Ectodermal cell (in vitro differentiated cells): ENCODE data around the gene PCARE. TPM values are rescaled to one million over a fixed set of nuclear protein-coding genes. Genes with fewer than 3 reads are reported as not detected.

Experiments
- H3K27ac ChIP-seq: 2 replicates; pipeline ENCODE4 v1.7.0; 2013; ENCODE audit warnings: mild to moderate bottlenecking, low read depth, low read length; ENCODE audit not compliant: insufficient read depth, poor library complexity, severe bottlenecking
- H3K27me3 ChIP-seq: 2 replicates; pipeline ENCODE4 v1.7.0; 2013; ENCODE audit warnings: mild to moderate bottlenecking, low read length; ENCODE audit not compliant: insufficient read depth, control insufficient read depth, poor library complexity, severe bottlenecking
- H3K36me3 ChIP-seq: one replicate; pipeline ENCODE4 v1.7.0; 2013; ENCODE audit warnings: low read length; ENCODE audit not compliant: control insufficient read depth, insufficient read depth
- H3K4me1 ChIP-seq: one replicate; pipeline ENCODE4 v1.7.0; 2013; ENCODE audit warnings: low read length; ENCODE audit not compliant: control insufficient read depth, insufficient read depth
- H3K4me3 ChIP-seq: 2 replicates; pipeline ENCODE4 v1.7.0; 2013; ENCODE audit warnings: low read depth, low read length, control low read depth; ENCODE audit not compliant: insufficient read depth
- H3K9me3 ChIP-seq: 2 replicates; pipeline ENCODE4 v1.7.0; 2013; ENCODE audit warnings: mild to moderate bottlenecking, low read length, moderate library complexity; ENCODE audit not compliant: control insufficient read depth
- WGBS, 2 experiments: methylation state at CpG; one replicate each; pipeline ENCODE4 v1.1.7; 2013; ENCODE audit warnings: missing lambda C conversion rate in 2 of 2; 5-methylcytosine and 5-hydroxymethylcytosine counted together
- polyA plus RNA-seq, 4 experiments: library from polyadenylated mRNA; stranded (reverse); fragments of 50-300 nt; gene quantifications; one replicate each; pipeline ENCODE4 v1.2.3, GENCODE V29; 2013

PCARE gene
- not detected for polyA plus RNA-seq (2013, experiment 1 of 4)
- not detected for polyA plus RNA-seq (2013, experiment 2 of 4)
- not detected for polyA plus RNA-seq (2013, experiment 3 of 4)
- not detected for polyA plus RNA-seq (2013, experiment 4 of 4)

- no peak within 1 kb of the TSS for H3K4me3 ChIP-seq
- no peaks in the 10 kb centered on the region for H3K27me3 ChIP-seq
- no peak within 1 kb of the TSS for H3K27ac ChIP-seq
- H3K9me3 ChIP-seq = no peaks in the 10 kb centered on the region
- no peaks in the 10 kb centered on the region for H3K36me3 ChIP-seq
- peaks cover 16% of the 10 kb centered on the region for H3K4me1 ChIP-seq
- 87 to 89% methylated on average over 8 of the region's 8 CpGs for WGBS, 2 experiments
These were observed at the start of gene PCARE for GRCh38 chr2:29074411-29074810. PCARE (minus strand) TSS chr2:29074523; CDS start chr2:29074261, 262 bp downstream.

- Histone ChIP-seq H3K36me3 (no peaks in the 10 kb centered on the region), H3K4me1 (no peaks in the 10 kb centered on the region), H3K27me3 (no peaks in the 10 kb centered on the region), H3K27ac (no peak overlapping the region), H3K9me3 (no peaks in the 10 kb centered on the region), H3K4me3 (no peak overlapping the region)
- 94 to 100% methylated on average over 1 to 2 of the region's 3 CpGs for WGBS, 2 experiments
These were observed 49.5 kb upstream of the PCARE start for GRCh38 chr2:29123617-29124349.

- Histone ChIP-seq H3K4me3 (no peak overlapping the region), H3K27me3 (peaks cover 23% of the 10 kb centered on the region), H3K27ac (no peak overlapping the region), H3K9me3 (no peaks in the 10 kb centered on the region), H3K36me3 (no peaks in the 10 kb centered on the region), H3K4me1 (no peaks in the 10 kb centered on the region)
- WGBS, 2 experiments = 100% methylated on average over 1 to 2 of the region's 2 CpGs
These were observed 46.5 kb upstream of the PCARE start for GRCh38 chr2:29120846-29121245.

GRCh38 chr2:29119211-29119610 is 44.9 kb upstream of the PCARE start:
- no peaks in the 10 kb centered on the region for H3K9me3 ChIP-seq
- H3K36me3 ChIP-seq = no peaks in the 10 kb centered on the region
- WGBS, 2 experiments = 73 to 84% methylated on average over 3 to 4 of the region's 4 CpGs
- no peaks in the 10 kb centered on the region for H3K4me1 ChIP-seq
- H3K27ac ChIP-seq = no peak overlapping the region
- no peak overlapping the region for H3K4me3 ChIP-seq
- peaks cover 37% of the 10 kb centered on the region for H3K27me3 ChIP-seq

- Histone ChIP-seq H3K4me3 (no peak overlapping the region), H3K9me3 (no peaks in the 10 kb centered on the region), H3K36me3 (no peaks in the 10 kb centered on the region), H3K4me1 (no peaks in the 10 kb centered on the region), H3K27me3 (peaks cover 52% of the 10 kb centered on the region), H3K27ac (no peak overlapping the region)
- 91 to 97% methylated on average over 2 of the region's 2 CpGs for WGBS, 2 experiments
These were observed 43.4 kb upstream of the PCARE start for GRCh38 chr2:29117636-29118303.

GRCh38 chr2:29115797-29116781 is 41.8 kb upstream of the PCARE start:
- WGBS, 2 experiments = 25% methylated on average over 53 of the region's 53 CpGs
- H3K27me3 ChIP-seq = peaks cover 57% of the 10 kb centered on the region
- H3K27ac ChIP-seq = no peak overlapping the region
- no peaks in the 10 kb centered on the region for H3K36me3 ChIP-seq
- H3K9me3 ChIP-seq = no peaks in the 10 kb centered on the region
- no peaks in the 10 kb centered on the region for H3K4me1 ChIP-seq
- peak overlapping the region; percentile 50 for H3K4me3 ChIP-seq

GRCh38 chr2:29114946-29115609 is 40.8 kb upstream of the PCARE start, which contains the start of gene CLIP4:
CLIP4 (plus strand) TSS chr2:29115415; CDS start chr2:29121389, 5,974 bp downstream.
- Histone ChIP-seq H3K4me1 (no peaks in the 10 kb centered on the region), H3K27me3 (peaks cover 57% of the 10 kb centered on the region), H3K4me3 (peak within 1 kb of the TSS; percentile 50), H3K9me3 (no peaks in the 10 kb centered on the region), H3K36me3 (no peaks in the 10 kb centered on the region), H3K27ac (no peak within 1 kb of the TSS)
- WGBS, 2 experiments = 5% methylated on average over 76 of the region's 76 CpGs

- peak overlapping the region; percentile 50 for H3K4me3 ChIP-seq
- H3K36me3 ChIP-seq = no peaks in the 10 kb centered on the region
- no peaks in the 10 kb centered on the region for H3K9me3 ChIP-seq
- no peaks in the 10 kb centered on the region for H3K4me1 ChIP-seq
- H3K27ac ChIP-seq = no peak overlapping the region
- H3K27me3 ChIP-seq = peaks cover 57% of the 10 kb centered on the region
- 85 to 89% methylated on average over 10 of the region's 10 CpGs for WGBS, 2 experiments
These were observed 40.2 kb upstream of the PCARE start for GRCh38 chr2:29114586-29114945.

GRCh38 chr2:29113891-29114321 is 39.6 kb upstream of the PCARE start:
- Histone ChIP-seq H3K36me3 (no peaks in the 10 kb centered on the region), H3K4me1 (no peaks in the 10 kb centered on the region), H3K4me3 (no peak overlapping the region), H3K9me3 (no peaks in the 10 kb centered on the region), H3K27ac (no peak overlapping the region), H3K27me3 (peaks cover 57% of the 10 kb centered on the region)
- WGBS, 2 experiments = 85 to 86% methylated on average over 3 to 4 of the region's 4 CpGs
